ENCODE data around the gene ACAN. TPM values are rescaled to one million over a fixed set of nuclear protein-coding genes. Genes with fewer than 3 reads are reported as not detected.
A peak's percentile ranks its signal among the peaks of the same experiment; 100 is the strongest.

ACAN gene
- polyA plus RNA-seq, 10 donors: 2.5 to 23.0 (median 8.3) TPM

GRCh38 chr15:88841236-88841635, 38.0 kb downstream of the ACAN start:
- DNase-seq: no peak

- DNase-seq: no peak
These were observed 38.9 kb downstream of the ACAN start for GRCh38 chr15:88842156-88842555.

- no peak for DNase-seq
These were observed 40.1 kb downstream of the ACAN start for GRCh38 chr15:88843334-88843733.

GRCh38 chr15:88844749-88845386, 41.6 kb downstream of the ACAN start:
- no peak for DNase-seq

GRCh38 chr15:88845616-88846015, 42.4 kb downstream of the ACAN start:
- no peak for DNase-seq

- no peak for DNase-seq
These were observed 43.9 kb downstream of the ACAN start for GRCh38 chr15:88847144-88847543.

GRCh38 chr15:88848203-88848602, 45.0 kb downstream of the ACAN start:
- no peak for DNase-seq

- DNase-seq: no peak
These were observed 46.3 kb downstream of the ACAN start for GRCh38 chr15:88849376-88850072.

- no peak for DNase-seq
These were observed 49.2 kb downstream of the ACAN start for GRCh38 chr15:88852476-88852875.

GRCh38 chr15:88858934-88859333, 55.7 kb downstream of the ACAN start:
- DNase-seq: no peak

- DNase-seq: no peak
These were observed 56.3 kb downstream of the ACAN start for GRCh38 chr15:88859550-88859949.

- no peak for DNase-seq
These were observed 57.0 kb downstream of the ACAN start for GRCh38 chr15:88860212-88860611.

GRCh38 chr15:88863412-88863811, 60.2 kb downstream of the ACAN start:
- no peak for DNase-seq

- DNase-seq: no peak
These were observed 61.7 kb downstream of the ACAN start for GRCh38 chr15:88864861-88865497.

GRCh38 chr15:88865498-88866099, 62.4 kb downstream of the ACAN start:
- no peak for DNase-seq

- DNase-seq: no peak
These were observed 63.2 kb downstream of the ACAN start for GRCh38 chr15:88866295-88866881.

GRCh38 chr15:88871313-88871712, 68.1 kb downstream of the ACAN start:
- DNase-seq: no peak

- DNase-seq: no peak
These were observed 68.9 kb downstream of the ACAN start for GRCh38 chr15:88872106-88872505.

GRCh38 chr15:88872706-88873105, 69.5 kb downstream of the ACAN start:
- DNase-seq: no peak

- DNase-seq: no peak
These were observed 70.5 kb downstream of the ACAN start for GRCh38 chr15:88873786-88874185.

GRCh38 chr15:88874275-88874674, 71.0 kb downstream of the ACAN start:
- DNase-seq: no peak

GRCh38 chr15:88874684-88875083, 71.4 kb downstream of the ACAN start:
- peak in 1 of 3 donors; percentile 52 for DNase-seq

Data from muscle of back (tissue), 11 donors.